GM12878 (cell line): ENCODE measurements around the gene SCYL1. TPM values are rescaled to one million over a fixed set of nuclear protein-coding genes. Genes with fewer than 3 reads are reported as not detected.

Source experiments
- ATAC-seq: fragments of 200-7000 bp; cut with Tn5 transposase; 3 replicates; pipeline ENCODE4 v1.9.1; 2020; ENCODE audit warnings: mild to moderate bottlenecking, moderate library complexity
- BruUV-seq: library from RNA; stranded (reverse); fragments of 400-500 nt; replicated peaks from 2 replicates; lab custom pipeline; 2021; lab: Mats Ljungman, UMichigan
- CTCF ChIA-PET: fragments of 300-600 bp; sonication (Branson Sonifier 250); formaldehyde crosslinking; extraction: SDS; loops from one replicate; lab custom pipeline; 2021; ENCODE audit warnings: inconsistent platforms; lab: Yijun Ruan, JAX
- POLR2A ChIA-PET: fragments of 350-600 bp; formaldehyde crosslinking; extraction: SDS; loops from one replicate; lab custom pipeline; 2021; ENCODE audit warnings: inconsistent platforms; lab: Charles Lee
- RAD21 ChIA-PET: fragments of 300-600 bp; sonication (Branson Sonifier 250); formaldehyde crosslinking; loops from one replicate; lab custom pipeline; 2023; ENCODE audit warnings: antibody characterized with exemption; ENCODE audit not compliant: unreplicated experiment; lab: Charles Lee
- SMC1A ChIA-PET: fragments of 300-600 bp; sonication (Branson Sonifier 250); formaldehyde crosslinking; loops from one replicate; lab custom pipeline; 2023; ENCODE audit not compliant: unreplicated experiment, uncharacterized antibody; lab: Charles Lee
- DNase-seq: peaks from one replicate; pipeline ENCODE4 v3.0.0-alpha.2; 2011; ENCODE audit warnings: low read depth, low spot score
- FAIRE-seq: peaks from 3 replicates; lab custom pipeline; 2011; peaks lifted over from hg19 to GRCh38; lab: Jason Lieb, UNC
- H2AFZ ChIP-seq: 2 replicates; pipeline ENCODE4 v1.6.0; 2011; ENCODE audit warnings: low read depth, low read length, control low read depth; ENCODE audit not compliant: control insufficient read depth
- H3K27ac ChIP-seq: 2 replicates; pipeline ENCODE4 v1.5.1; 2011; ENCODE audit warnings: control low read depth; ENCODE audit not compliant: control insufficient read depth, insufficient read depth
- H3K27me3 ChIP-seq, 2 experiments: replicated peaks in 1 of 2; 2 replicates each; pipeline versions ENCODE4 v1.6.0 to v1.6.1; 2011; ENCODE audit warnings: low read length in 1 of 2; ENCODE audit not compliant: control insufficient read depth in 2 of 2, insufficient read depth in 2 of 2
- H3K36me3 ChIP-seq, 2 experiments: 2 replicates each; pipeline ENCODE4 v1.5.1; 2011; ENCODE audit warnings: low read length in 1 of 2; ENCODE audit not compliant: control insufficient read depth in 2 of 2, insufficient read depth in 2 of 2
- H3K4me1 ChIP-seq: 2 replicates; pipeline ENCODE4 v1.6.1; 2011; ENCODE audit warnings: mild to moderate bottlenecking, low read length, moderate library complexity, mixed read lengths; ENCODE audit not compliant: control insufficient read depth, insufficient read depth
- H3K4me2 ChIP-seq: 2 replicates; pipeline ENCODE4 v1.6.0; 2011; ENCODE audit warnings: control low read depth; ENCODE audit not compliant: control insufficient read depth, insufficient read depth
- H3K4me3 ChIP-seq: fragments of 200-600 bp; sonication (generic); 2 replicates; pipeline ENCODE4 v1.5.1; 2016
- H3K79me2 ChIP-seq: 2 replicates; pipeline ENCODE4 v1.6.0; 2011; ENCODE audit warnings: low read length; ENCODE audit not compliant: control insufficient read depth, insufficient read depth
- H3K9ac ChIP-seq: 2 replicates; pipeline ENCODE4 v1.8.0; 2011; ENCODE audit warnings: low read length, control low read depth, mixed read lengths; ENCODE audit not compliant: control insufficient read depth, insufficient read depth
- H3K9me3 ChIP-seq: replicated peaks from 3 replicates; pipeline ENCODE4 v1.5.1; 2011; ENCODE audit warnings: mild to moderate bottlenecking, low read length; ENCODE audit not compliant: control insufficient read depth, insufficient read depth
- H4K20me1 ChIP-seq: 2 replicates; pipeline ENCODE4 v1.6.0; 2011; ENCODE audit not compliant: control insufficient read depth, insufficient read depth
- ASH2L ChIP-seq: fragments of 300-600, 200-600 bp; sonication (generic); IDR thresholded peaks from 2 replicates; pipeline ENCODE4 v1.6.1; 2017; ENCODE audit warnings: low read depth, mild to moderate bottlenecking, borderline replicate concordance
- E2F4 ChIP-seq: IDR thresholded peaks from 2 replicates; pipeline ENCODE4 v1.6.1; 2012; ENCODE audit warnings: low read depth, low read length, improper control_type of control experiment
- HDGF ChIP-seq: fragments of 450-650 bp; IDR thresholded peaks from 2 replicates; pipeline ENCODE4 v1.6.1; 2016; ENCODE audit warnings: antibody characterized with exemption
- MTA3 ChIP-seq: IDR thresholded peaks from 2 replicates; pipeline ENCODE4 v1.6.1; 2012; ENCODE audit warnings: low read length, inconsistent platforms, borderline replicate concordance
- MXI1 ChIP-seq: fragments of 150-350 bp; IDR thresholded peaks from 2 replicates; pipeline ENCODE4 v1.6.1; 2011; ENCODE audit warnings: low read depth, mild to moderate bottlenecking, inconsistent platforms, low read length, improper control_type of control experiment
- NBN ChIP-seq: fragments of 450-650 bp; IDR thresholded peaks from 2 replicates; pipeline ENCODE4 v1.6.1; 2016
- NR2F1 ChIP-seq: fragments of 450-650 bp; conservative IDR thresholded peaks from 2 replicates; pipeline ENCODE4 v1.6.1; 2017; ENCODE audit warnings: mild to moderate bottlenecking
- PBX3 ChIP-seq: IDR thresholded peaks from 2 replicates; pipeline ENCODE4 v1.6.1; 2011; ENCODE audit warnings: mild to moderate bottlenecking, low read depth, low read length, moderate library complexity; ENCODE audit not compliant: insufficient replicate concordance
- PKNOX1 ChIP-seq: fragments of 450-650 bp; IDR thresholded peaks from 2 replicates; pipeline ENCODE4 v1.6.1; 2016; ENCODE audit warnings: mild to moderate bottlenecking
- POLR2A ChIP-seq: IDR thresholded peaks from 2 replicates; pipeline ENCODE4 v1.6.1; 2011; ENCODE audit warnings: low read depth, mild to moderate bottlenecking, low read length
- POLR2AphosphoS5 ChIP-seq: IDR thresholded peaks from 2 replicates; pipeline ENCODE4 v1.6.1; 2011; ENCODE audit warnings: mild to moderate bottlenecking, low read length, inconsistent platforms
- PRDM15 ChIP-seq: fragments of 450-650 bp; formaldehyde crosslinking; IDR thresholded peaks from 2 replicates; pipeline ENCODE4 v1.4.0; 2020; ENCODE audit warnings: mild to moderate bottlenecking, moderate library complexity
- RB1 ChIP-seq: fragments of 450-650 bp; formaldehyde crosslinking; IDR thresholded peaks from 2 replicates; pipeline ENCODE4 v1.6.1; 2017; ENCODE audit warnings: mild to moderate bottlenecking, borderline replicate concordance
- RUNX3 ChIP-seq: IDR thresholded peaks from 2 replicates; pipeline ENCODE4 v1.6.1; 2012; ENCODE audit warnings: low read length, inconsistent platforms
- SMARCA5 ChIP-seq: fragments of 450-650 bp; IDR thresholded peaks from 2 replicates; pipeline ENCODE4 v1.6.1; 2017; ENCODE audit warnings: mild to moderate bottlenecking
- ZNF207 ChIP-seq: fragments of 450-650 bp; IDR thresholded peaks from 2 replicates; pipeline ENCODE4 v1.6.1; 2014; ENCODE audit warnings: antibody characterized with exemption, mild to moderate bottlenecking, borderline replicate concordance
- ZNF217 ChIP-seq: fragments of 450-650 bp; IDR thresholded peaks from 2 replicates; pipeline ENCODE4 v1.6.1; 2017; ENCODE audit warnings: antibody characterized with exemption, mild to moderate bottlenecking
- WGBS: methylation state at CpG from one replicate; pipeline ENCODE4 v1.1.6; 2016; ENCODE audit warnings: low lambda C conversion rate; ENCODE audit not compliant: insufficient replicate concordance, insufficient coverage; ENCODE audit errors: missing lambda C conversion rate; 5-methylcytosine and 5-hydroxymethylcytosine counted together
- in situ Hi-C: fragments of 300-500 bp; cut with MboI; formaldehyde crosslinking; loops from 9 replicates; pipeline ENCODE4 v1.14.3; 2018; ENCODE audit warnings: mixed read lengths
- intact Hi-C: fragments of 100-400 bp; cut with micrococcal nuclease; formaldehyde crosslinking; loops from one replicate; pipeline ENCODE4 v1.14.2; 2022; ENCODE audit not compliant: unreplicated experiment
- polyA plus RNA-seq, 11 experiments: library from polyadenylated mRNA; depleted of rRNA in 4 of 11; unstranded in 6 of 11; stranded (reverse) in 5 of 11; fragments of >200 nt; fragmentation: Nextera tagmentation in 4 of 11; fragmentation: Illumina TruSeq in 1 of 11; extraction: Ambion mirVana in 4 of 11; extraction: Trizol in 1 of 11; gene quantifications; 1 replicate in 1 of 11; 2 replicates in 10 of 11; pipeline versions ENCODE4 v1.2.1 to v1.2.3, GENCODE V29; 2011 to 2016; ENCODE audit warnings: inconsistent platforms in 2 of 11, missing spikeins in 2 of 11, low read depth in 1 of 11
- total RNA-seq, 4 experiments: library from RNA; depleted of rRNA in 3 of 4; stranded (reverse); fragments of >200 nt in 3 of 4; fragmentation: Illumina TruSeq in 1 of 4; extraction: Trizol in 1 of 4; gene quantifications; 2 replicates each; pipeline versions ENCODE4 v1.2.1 to v1.2.3, GENCODE V29; 2013 to 2021

Gene SCYL1
- total and polyA plus RNA-seq, 10 of the 15 experiments (the other 5 are each of a cell fraction or from before 2014, with no cell fraction given), result 0.80 to 82.7 (median 51.2) TPM

DNA sequence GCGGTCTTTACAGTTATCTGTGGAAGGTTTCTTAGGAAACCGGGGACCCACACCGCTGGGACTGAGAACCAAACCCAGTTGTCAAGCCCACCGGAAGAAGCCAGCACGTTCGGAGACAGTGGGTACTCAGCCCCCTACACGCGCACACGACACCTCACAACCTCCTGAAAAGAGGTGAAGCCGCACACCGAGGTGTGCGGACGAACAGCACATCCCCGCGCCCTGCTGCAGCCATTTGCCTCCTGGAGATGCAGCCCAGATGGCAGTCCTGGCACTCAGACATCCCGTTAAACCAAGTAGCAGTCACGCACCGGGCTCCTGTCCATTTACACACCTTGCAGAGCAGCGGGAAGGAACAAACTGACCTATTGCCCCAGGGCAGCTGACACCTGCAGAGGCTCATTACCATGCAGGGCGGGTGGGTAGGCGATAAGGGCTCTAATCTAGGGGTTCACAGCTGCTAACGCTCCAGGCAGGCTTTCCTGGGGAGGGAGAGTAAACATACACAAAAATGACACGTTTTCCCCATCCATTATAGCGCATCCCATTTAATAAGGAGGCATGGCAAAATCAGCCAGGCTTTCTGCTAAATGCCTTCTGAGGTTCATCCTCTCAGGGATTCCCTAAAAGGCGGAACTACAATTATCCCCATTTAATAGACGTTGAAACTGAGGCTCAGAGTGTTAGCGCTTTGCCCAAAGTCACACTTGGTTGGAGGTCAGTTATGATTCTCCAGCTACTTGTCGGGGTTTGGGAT, 50.1 kb downstream of the SCYL1 start:
- Histone ChIP-seq H3K4me3 (peak overlapping the region; percentile 97), H3K9ac (peak overlapping the region; percentile 52), H3K4me1 (peaks cover 35% of the 10 kb centered on the region), H3K36me3 (peaks cover 5% of the 10 kb centered on the region in 2 experiments; a peak in 3 of 4 replicates), H2AFZ (peak overlapping the region; percentile 43; the same call in 1 of the 2 replicates), H3K9me3 (no peaks in the 10 kb centered on the region), H4K20me1 (no peaks in the 10 kb centered on the region; the same call in 1 of the 2 replicates), H3K4me2 (peak overlapping the region; percentile 65), H3K27ac (peak overlapping the region; percentile 96), H3K27me3 (no peaks in the 10 kb centered on the region), H3K79me2 (peaks cover 77% of the 10 kb centered on the region)
- DNase-seq (no peak), ATAC-seq (peak; percentile 0; the same call in 2 of the 3 replicates), FAIRE-seq (peak; percentile 41)
- in situ Hi-C loops (no loop called here), intact Hi-C loops (loop anchor here (1.0 to 5.0 kb wide), 4 partner anchors 13 to 158 kb away; partner anchors contain the start of gene PCNX3)
- POLR2A ChIA-PET, result interaction anchor here (0.5 to 4.9 kb wide), 6 partner anchors 13 to 65 kb away, joined by 4 to 129 read pairs (median 8); partner anchors contain the start of genes MAP3K11 and PCNX3
- CTCF ChIA-PET, result interaction anchor here (0.6 to 5.7 kb wide), 8 partner anchors 13 to 205 kb away, joined by 3 to 130 read pairs (median 4); no protein-coding TSS in a partner anchor
- BruUV-seq, result TSS peak; percentile 96
- SMC1A ChIA-PET, result interaction anchor here (0.6 to 4.2 kb wide), 5 partner anchors 13 to 159 kb away, joined by 3 to 93 read pairs (median 4); partner anchors contain the start of gene PCNX3
- RAD21 ChIA-PET, result interaction anchor here (0.9 to 4.0 kb wide), 8 partner anchors 13 to 88 kb away, joined by 4 to 132 read pairs (median 7); partner anchors contain the start of genes KCNK7, MAP3K11, PCNX3 and RELA
- 1% methylated on average over 28 of the region's 28 CpGs for WGBS
- no peak for TF ChIP-seq PKNOX1
- TF ChIP-seq MXI1, result no peak
- peak; percentile 78 for TF ChIP-seq NR2F1
- no peak for TF ChIP-seq RUNX3
- peak; percentile 96; the same call in 1 of the 2 replicates for TF ChIP-seq SMARCA5
- TF ChIP-seq HDGF, result 0 out of 2 replicates have a peak, but pooled peaks have one; percentile 3
- no peak for TF ChIP-seq ASH2L
- TF ChIP-seq NBN, result no peak
- TF ChIP-seq PRDM15 (CRISPR knock-in tag), result no peak
- TF ChIP-seq E2F4, result no peak
- peak; percentile 67; the same call in 1 of the 2 replicates for TF ChIP-seq ZNF207
- 0 out of 2 replicates have a peak, but pooled peaks have one; percentile 46 for TF ChIP-seq RB1
- TF ChIP-seq POLR2AphosphoS5, result peak; percentile 36
- peak; percentile 87; the same call in 1 of the 2 replicates for TF ChIP-seq ZNF217
- no peak for TF ChIP-seq PBX3
- TF ChIP-seq MTA3, result no peak
- peak; percentile 13 for TF ChIP-seq POLR2A
